ENCODE results near the gene PSAT1.

Gene PSAT1

DNA sequence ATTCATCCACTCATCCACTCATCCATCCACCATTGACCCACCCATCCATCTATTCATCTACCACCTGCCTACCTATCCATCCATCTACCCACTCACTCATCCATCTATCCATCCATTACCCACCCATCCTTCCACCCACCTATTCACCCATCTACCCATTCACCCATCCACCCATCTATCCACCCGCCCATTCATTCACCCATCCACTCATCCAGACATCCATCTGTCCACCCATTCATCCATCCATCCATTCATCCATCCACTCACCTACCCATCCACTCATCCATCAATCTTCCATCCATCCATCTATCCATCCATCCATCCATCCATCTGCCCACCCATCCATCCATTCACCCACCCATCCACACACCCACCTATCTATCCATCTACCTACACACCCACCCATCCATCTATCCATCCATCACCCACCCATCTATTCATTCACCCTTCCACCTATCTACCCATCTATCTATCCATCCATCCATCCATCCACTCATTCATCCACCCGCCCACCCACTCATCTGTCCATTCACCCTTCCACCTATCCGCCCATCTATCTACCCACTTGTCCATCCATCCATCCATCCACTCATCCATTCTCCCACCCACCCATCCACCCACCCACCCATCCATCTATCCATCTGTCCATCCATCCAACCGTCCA is 23.2 kb downstream of the PSAT1 start:
- no peak for DNase-seq

DNA sequence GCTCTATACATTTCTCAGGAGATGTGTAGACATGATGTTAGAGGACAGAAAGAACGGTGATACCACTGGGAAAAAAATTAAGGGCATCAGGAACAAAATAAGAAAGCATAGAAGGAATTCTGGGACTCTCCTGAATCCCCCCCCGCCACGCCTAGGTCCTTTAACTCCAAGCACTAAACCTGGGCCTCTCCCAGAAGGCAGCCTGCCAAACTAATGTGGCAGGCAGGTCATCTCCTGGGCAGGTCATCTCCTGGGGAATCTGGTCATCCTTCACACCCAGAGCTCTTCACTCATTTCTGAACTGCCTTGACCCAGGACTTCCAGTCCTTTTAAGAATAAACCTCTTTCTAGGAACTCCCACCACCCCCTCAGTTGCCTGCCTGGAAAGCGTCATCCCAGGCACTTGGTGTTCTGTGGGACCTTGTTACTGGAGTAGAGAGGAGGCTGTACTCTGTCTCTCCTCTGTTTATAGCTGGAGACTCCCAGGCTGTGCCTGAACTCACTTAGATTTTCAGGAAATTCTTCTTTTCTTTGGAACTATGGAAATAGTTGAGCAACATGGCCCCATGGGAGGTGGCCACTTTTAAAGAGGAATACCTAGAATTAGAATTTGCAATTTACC is 24.1 kb downstream of the PSAT1 start:
- no peak for DNase-seq

- DNase-seq, result no peak
Observed at GRCh38 chr9:78321505-78321904, 24.6 kb downstream of the PSAT1 start.

DNA sequence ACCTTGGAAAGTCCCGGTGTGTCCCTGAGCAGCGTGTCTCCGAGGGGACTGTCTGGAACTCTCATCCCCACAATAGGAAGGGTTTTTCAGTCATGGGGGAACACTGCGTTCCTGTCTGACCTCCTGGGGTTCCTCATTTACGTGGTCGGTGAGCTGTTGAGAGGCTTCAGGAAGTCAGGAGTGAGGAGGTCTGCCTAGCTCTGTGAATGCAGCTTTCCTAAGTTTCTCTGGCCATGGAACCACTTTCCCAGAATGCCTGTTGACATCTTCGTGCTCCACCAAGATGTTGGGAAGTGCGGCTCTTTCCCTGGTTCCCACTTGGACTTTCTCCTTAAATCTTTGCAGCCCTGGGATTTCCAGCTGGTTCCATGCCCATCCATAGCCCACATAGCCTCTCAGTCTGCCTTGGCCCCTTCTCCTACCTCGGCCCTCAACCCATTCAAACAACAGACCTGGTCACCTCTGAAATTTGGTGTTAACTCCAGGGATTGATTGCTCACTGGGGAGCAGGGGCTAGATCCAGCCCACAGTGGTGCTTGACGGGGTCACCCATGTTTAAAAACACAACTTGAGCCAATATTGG is 27.2 kb downstream of the PSAT1 start:
- DNase-seq, result no peak

DNA sequence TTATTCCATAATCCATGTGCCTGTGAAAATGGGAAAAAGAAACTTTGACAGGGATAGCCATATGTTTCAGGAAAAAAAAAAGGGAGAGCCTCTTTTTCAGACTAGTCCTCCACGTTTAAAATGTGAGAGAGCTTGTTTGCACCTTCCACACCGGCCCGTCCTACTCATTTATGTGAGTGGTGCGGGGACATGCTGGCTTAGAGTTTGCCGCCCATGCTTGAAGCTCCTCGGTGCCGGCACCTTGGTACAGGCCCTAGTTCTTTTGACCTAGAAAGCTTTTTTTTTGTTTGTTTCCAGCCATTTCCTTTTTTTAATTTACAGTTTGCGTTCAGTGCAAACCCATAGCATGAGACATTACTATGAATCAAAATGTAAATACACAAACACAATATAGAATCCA is 27.8 kb downstream of the PSAT1 start:
- no peak for DNase-seq

GRCh38 chr9:78325343-78325742 is 28.4 kb downstream of the PSAT1 start:
- DNase-seq, result peak; percentile 58

DNA sequence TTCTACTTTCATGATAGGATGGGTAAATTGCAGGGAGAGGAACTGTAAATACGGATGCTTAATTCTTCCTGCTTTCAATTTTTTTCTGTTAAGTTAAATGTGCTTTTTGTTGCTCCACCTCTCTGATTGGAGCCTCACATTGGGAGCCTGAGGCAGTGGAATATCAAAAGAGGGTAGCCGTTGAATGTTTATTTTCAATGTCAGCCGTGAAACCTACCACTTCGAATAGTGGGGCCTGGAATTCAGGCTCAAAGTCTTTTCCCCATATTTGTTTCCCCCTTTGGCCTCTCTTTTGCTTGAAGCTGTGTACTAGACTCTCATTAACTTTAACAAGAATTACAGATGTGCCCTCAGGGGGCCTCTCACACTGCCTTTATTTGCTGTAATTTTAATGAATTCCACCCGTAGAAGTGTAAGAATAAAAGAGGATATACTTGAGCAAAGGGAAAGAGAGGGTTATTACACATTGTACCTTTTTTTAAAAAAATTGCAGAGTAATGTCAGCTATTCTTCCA is 29.0 kb downstream of the PSAT1 start:
- DNase-seq, result no peak

DNA sequence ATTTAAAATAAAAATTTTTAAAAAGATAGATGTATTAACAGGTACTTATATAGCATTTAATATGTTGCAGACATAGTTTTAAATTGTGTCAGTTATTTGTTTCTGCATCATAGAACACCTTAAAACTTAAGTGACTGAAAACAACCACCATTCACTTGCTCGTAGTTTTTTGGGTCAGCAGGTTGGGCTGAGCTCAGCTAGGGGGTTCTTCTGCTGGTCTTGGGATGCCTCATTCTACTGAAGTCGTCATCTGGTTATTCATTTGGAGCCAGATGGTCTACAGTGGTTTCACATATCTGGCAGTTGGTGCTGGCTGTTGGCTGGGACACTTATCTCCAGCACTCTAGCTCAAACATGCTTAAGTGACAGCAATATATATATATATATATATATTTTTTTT is 29.6 kb downstream of the PSAT1 start:
- no peak for DNase-seq

DNA sequence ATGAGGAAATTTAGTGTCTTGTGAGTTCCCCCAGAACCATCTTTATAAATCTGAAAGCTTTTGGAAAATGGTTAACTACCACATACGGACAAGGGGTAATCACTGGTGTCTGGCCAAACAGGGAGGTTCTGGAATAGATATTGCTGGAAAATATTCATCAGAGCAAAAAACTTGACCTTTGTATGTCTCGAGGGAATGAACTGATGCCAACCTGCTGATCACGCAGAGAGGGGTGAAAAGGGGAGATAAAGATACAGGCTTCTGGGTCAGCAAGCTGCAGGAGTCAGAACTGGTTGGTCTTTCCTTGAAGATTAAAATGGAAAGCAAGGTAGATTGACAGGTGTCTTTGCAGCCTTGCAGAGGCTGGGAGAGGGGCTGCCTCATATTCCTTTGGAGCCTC is 35.5 kb downstream of the PSAT1 start:
- DNase-seq, result no peak

- no peak for DNase-seq
Observed at GRCh38 chr9:78348848-78349247, 51.9 kb downstream of the PSAT1 start.

GRCh38 chr9:78351816-78352215 is 54.9 kb downstream of the PSAT1 start:
- DNase-seq, result no peak

DNA sequence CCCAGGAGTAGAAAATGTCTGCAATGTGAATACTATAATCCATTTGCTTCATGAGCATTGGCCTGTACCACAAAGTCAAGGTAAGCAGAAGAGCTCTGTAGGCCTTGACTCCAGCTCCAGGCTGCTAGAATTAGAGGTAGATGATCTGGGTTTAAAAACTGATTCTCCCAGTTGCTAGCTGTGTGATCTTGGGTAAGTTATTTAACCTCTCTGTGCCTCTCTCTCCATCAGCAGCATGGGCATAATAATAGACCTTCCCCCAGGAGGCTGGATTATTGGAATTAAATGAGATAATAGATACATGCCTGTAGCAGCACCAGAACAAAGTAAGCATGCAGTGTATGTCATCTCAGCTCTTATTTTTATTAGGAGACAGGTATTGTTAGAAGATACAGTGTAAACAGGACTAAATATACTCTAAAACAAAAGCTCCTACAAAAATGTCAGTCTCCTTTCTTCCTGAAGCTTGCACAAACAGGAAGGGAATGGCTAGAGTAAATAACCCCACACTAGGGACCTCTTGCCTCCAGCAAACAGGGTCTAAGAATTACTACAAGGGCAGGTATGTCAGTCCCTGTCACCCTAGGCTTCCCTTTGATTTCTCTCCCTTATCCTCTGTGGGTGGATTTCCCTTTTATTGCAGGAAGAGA is 57.5 kb downstream of the PSAT1 start:
- no peak for DNase-seq

DNA sequence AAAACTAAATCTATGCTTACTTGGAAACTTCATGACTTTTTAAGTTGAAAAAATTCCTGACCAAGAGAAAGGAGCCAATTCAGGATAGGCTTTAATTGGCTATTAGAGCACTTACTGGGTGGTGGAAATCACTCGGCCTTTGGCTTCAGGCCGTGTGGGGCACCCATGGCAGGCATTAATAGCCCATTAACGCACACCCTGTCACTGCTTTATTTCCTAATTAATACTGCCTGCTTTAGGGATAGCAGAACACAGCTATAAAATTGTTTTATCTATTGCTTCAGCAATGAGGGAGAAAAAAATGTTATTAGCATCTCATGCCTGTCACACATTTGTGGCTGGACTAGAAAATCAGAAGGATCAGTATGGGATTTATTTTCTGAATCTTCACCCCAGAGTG is 58.1 kb downstream of the PSAT1 start:
- no peak for DNase-seq

GRCh38 chr9:78356634-78357033 is 59.7 kb downstream of the PSAT1 start:
- DNase-seq, result no peak

GRCh38 chr9:78357165-78357873 is 60.4 kb downstream of the PSAT1 start:
- DNase-seq, result no peak

DNA sequence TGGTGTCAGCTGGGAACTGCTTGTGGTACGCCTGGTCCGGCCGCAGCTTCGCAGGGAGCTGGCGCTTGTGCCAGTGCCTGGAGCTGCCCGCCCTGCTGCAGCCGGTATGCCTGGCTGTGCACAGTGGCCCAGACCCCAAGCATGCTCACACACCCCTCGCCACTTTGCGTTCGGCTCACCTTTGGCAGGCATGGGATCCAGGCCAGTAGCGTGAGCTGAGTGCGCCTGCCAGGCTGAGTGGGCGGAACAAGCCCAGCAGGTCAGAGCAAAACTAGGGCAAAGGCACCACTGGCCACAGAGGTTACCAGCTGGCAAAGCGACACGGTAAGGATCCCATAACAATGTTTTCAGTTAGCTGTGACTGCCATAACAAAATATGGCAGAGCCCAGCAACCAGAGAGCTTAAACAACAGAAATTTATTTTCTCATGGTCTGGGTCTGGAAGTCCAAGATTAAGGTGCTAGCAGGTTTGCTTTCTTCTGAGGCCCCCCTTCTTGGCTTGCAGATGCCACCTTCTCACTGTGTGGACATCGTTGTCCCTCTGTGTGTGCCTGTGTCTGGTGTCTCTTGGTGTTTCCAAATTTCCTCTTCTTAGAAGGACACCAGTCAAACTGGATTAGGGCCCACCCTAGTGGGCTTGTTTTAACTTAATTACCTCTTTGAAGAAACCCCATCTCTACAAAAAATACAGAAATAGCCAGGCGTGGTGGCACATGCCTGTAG is 61.6 kb downstream of the PSAT1 start:
- DNase-seq, result no peak

GRCh38 chr9:78363221-78363620 is 66.3 kb downstream of the PSAT1 start:
- DNase-seq, result peak; percentile 25

- no peak for DNase-seq
Observed at GRCh38 chr9:78365748-78366697, 69.1 kb downstream of the PSAT1 start.

DNA sequence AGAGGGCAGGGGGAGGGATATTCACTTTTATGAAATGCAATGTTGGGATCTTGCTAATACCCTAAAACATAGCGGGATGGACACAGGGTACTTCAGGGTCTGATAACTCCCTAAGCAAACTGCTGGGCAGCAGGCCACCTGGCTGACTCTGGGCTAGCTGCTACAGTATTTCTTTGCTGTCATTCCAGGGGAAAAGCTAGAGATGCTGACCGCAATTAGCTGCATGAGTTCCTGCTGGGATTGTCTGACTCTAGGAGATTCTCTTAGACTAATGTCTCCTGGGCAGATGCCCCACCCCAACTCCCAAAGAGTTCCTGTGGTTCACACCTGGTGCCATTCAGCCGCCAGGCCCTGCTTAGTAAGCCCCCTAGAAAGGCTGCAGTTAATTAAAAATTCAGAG is 69.9 kb downstream of the PSAT1 start:
- DNase-seq, result no peak

DNA sequence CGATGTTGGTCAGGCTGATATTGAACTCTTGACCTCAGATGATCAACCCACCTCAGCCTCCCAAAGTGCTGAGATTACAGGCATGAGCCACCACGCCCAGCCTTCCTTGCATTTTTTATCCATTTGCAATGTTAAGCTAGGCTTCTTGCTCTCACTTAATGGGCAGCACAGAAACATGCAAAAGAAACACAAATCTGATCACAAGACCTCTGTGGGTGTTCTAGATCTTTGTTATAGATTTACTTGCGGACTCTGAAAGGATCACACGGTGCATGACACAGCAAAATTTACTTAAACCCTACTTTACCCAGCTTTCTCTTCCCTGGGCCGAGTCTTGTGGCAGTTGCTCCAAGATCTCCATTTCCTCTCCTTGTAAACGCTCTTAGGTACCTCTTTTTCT is 71.3 kb downstream of the PSAT1 start:
- DNase-seq, result no peak

GRCh38 chr9:78369639-78370219 is 72.8 kb downstream of the PSAT1 start:
- DNase-seq, result peak; percentile 83
